C4-2B (cell line): ENCODE measurements around the gene NMNAT2.

Source experiments
- H3K27ac ChIP-seq: fragments of 450-650 bp; 2 replicates; pipeline ENCODE4 v1.5.1; 2017
- ZFX ChIP-seq: fragments of 450-650 bp; IDR thresholded peaks from 2 replicates; pipeline ENCODE4 v1.6.1; 2017
- TF ChIP-seq, protein P1 (sequence below): fragments of 450-650 bp; conservative IDR thresholded peaks from 2 replicates; pipeline ENCODE4 v1.5.1; 2017; ENCODE audit warnings: mild to moderate bottlenecking

NMNAT2 gene

DNA sequence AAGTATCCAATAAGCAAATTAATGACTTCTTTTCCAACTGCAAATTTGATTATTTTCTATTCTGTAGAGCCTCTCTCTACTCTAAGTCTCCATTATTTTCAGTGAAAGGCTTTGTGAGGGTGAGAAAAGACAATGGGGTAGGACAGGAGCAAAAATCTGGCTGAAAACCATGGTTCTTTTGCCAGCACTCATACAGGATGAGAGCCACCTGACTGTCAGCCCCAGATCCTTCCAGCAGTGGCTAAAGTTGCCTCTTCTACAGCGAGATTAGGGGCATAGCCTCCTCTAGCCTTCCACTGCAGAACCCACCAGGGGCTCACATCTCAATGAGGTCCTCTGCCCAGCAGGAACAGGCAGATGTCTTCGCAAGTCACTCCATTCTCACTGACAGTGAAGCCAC lies 23.7 kb downstream of the NMNAT2 start:
- TF ChIP-seq, protein P1, sequence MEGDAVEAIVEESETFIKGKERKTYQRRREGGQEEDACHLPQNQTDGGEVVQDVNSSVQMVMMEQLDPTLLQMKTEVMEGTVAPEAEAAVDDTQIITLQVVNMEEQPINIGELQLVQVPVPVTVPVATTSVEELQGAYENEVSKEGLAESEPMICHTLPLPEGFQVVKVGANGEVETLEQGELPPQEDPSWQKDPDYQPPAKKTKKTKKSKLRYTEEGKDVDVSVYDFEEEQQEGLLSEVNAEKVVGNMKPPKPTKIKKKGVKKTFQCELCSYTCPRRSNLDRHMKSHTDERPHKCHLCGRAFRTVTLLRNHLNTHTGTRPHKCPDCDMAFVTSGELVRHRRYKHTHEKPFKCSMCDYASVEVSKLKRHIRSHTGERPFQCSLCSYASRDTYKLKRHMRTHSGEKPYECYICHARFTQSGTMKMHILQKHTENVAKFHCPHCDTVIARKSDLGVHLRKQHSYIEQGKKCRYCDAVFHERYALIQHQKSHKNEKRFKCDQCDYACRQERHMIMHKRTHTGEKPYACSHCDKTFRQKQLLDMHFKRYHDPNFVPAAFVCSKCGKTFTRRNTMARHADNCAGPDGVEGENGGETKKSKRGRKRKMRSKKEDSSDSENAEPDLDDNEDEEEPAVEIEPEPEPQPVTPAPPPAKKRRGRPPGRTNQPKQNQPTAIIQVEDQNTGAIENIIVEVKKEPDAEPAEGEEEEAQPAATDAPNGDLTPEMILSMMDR, result no peak
- no peak for TF ChIP-seq ZFX
- no peak overlapping the region for H3K27ac ChIP-seq

DNA sequence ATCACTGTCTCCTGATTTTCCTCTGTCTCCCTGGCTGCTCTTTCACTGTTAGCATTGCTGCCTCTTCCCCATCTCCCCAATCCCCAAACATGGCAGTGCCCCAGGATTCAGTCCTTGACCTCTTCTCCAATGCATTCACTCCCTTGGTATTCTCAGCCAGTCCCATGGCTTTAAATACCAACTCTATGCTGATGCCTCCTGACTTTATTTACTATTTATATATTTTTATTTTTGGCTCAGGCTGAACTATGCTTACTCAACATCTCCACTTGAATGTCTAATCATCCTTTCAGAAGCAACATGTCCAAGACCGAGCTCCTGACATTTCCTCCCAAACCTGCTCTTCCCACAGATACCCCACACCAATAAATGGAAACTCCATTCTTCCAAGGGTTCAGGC lies 26.3 kb downstream of the NMNAT2 start:
- H3K27ac ChIP-seq, result no peak overlapping the region

DNA sequence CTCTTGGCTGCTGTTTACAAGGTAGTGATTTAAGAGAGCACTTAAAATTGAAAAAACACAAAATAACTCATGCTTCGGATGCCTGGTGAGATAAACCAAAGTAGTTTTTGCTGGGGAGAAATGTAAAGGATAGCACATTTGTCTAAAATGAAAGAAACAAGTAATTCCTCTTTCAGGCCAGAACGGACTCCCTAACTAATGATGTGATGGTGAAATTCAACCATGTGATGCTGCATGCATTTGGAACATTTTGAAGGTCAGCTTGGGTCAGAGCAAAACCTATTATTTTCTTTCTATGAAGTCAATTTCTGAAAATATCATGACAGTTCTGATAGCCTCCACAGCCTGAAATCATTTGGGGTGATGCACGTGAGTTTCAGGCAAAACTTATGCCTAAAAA lies 27.6 kb downstream of the NMNAT2 start:
- TF ChIP-seq ZFX, result no peak
- TF ChIP-seq, protein P1, result no peak
- H3K27ac ChIP-seq, result no peak overlapping the region

More for the DNA sequence above, 26.3 kb downstream of the NMNAT2 start:
- TF ChIP-seq, protein P1, result no peak
- no peak for TF ChIP-seq ZFX

DNA sequence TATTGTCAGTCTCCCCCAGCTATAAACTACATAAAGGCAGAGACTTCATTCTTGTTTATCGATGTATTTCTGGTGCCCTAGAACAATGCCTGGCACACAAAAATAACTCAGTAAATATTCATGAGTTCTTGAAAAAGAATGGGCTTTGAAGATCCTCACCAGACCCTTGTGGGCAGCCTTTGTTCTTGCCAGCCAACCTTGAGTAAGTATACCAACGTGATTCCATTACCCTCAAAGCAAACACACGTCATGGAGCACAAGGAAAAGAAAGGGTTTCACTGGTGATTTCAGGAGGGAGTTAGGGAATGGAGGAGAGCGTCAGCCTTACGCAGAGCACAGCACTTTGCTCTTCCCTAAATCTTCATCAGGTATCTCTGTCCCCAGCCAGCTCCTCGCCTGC lies 29.4 kb downstream of the NMNAT2 start:
- H3K27ac ChIP-seq, result no peak overlapping the region
- no peak for TF ChIP-seq ZFX
- TF ChIP-seq, protein P1, result no peak

DNA sequence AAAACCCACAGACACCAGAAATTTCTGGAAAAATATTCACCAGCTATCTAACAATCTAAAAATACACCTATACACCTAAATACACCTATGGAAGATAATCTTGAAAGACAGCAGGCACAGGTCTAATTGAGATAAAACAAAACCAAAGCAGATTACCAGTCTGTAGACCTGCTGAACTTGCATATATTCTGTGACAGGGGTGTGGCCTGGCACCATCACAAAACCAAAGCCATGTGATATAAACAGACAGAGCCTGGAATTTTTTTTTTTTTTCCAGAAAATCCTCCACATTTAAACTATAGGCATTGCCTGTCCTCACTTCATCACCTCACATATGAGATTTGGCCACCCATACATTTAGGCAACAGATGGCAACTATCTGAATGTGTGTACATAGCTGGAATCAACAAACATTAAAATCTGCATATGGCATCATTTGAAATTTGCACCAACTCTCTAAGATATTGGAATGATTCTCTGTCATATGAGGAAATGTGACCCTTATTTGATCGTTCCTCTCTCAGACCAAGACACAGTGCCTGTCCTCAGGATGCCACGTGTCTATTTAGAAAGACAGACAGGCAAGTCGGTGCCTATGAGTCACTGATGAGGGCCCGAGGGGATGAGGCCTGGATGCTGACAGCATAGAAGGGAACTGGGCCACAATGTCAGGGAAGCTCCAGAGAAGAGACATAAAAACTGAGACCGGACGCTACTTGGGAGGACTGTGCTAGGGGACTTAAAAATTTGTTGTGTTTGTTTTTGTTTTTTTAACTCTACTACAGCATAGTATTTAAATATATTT lies 32.6 kb downstream of the NMNAT2 start:
- TF ChIP-seq, protein P1, result no peak
- no peak for TF ChIP-seq ZFX
- no peak overlapping the region for H3K27ac ChIP-seq

DNA sequence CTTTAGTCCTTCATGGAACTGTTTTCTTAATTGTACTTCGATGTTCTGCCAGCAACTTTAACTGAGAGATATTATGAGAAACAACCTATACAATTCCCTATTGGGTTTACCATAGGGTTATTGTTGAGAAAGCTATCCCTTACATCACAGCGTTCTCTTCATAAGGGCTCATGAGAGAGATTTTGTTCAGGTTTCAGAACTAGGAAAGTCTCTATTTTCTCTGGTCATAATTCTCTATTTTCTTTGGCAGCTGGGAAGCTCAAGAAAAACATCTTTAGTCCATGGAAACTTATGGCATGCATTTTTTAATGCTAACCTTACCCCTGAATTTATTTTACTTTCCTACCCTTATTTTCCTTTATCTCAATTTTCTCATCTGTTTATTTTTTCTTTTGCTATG lies 38.2 kb downstream of the NMNAT2 start:
- no peak for TF ChIP-seq ZFX
- no peak overlapping the region for H3K27ac ChIP-seq

DNA sequence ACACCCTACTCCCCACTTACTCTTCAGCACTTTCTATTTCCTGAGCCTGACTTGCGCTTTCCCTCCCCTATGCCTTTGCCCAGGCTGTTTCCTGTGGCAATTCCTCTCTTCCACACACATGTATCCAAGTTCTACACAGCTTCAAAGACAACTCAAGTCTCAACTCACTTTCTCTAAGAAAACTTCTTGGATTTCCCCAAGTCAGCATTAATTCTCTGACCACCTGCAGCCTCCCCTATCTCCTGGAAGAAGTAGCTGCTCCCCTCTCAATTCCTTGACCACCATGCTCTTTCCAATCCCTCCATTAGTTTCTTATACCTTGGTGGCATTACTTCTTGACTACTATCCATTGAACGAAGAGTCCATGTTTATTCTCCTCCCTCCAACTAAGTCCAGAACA lies 42.8 kb downstream of the NMNAT2 start:
- no peak for TF ChIP-seq ZFX
- TF ChIP-seq, protein P1, result no peak
- no peak overlapping the region for H3K27ac ChIP-seq

DNA sequence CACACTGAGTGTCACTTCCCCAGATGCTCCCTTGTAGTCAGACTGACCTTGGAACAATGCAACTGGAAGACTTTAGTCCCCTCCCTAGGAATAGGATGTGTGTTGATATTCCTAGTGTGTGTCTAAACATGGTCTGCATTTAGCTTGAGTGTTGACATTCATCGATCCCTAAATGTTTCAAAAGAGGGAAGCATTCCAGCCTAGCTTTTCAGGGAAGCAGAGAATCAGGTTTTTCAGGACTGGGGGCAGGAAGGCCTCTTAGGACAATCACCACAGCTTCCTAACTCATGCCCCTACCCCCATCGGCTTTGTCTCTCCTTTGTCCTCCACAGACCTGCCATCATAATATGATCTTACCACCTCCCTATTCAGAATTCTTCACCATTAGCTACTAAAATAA lies 43.4 kb downstream of the NMNAT2 start:
- TF ChIP-seq, protein P1, result no peak
- TF ChIP-seq ZFX, result no peak
- no peak overlapping the region for H3K27ac ChIP-seq
